Measurements from ENCODE around the gene CDK18. TPM values are rescaled to one million over a fixed set of nuclear protein-coding genes. Genes with fewer than 3 reads are reported as not detected.

The CDK18 gene
- total RNA-seq, 1 donor = 0.27 TPM

- no peak for DNase-seq (ENCODE audit: low read depth)
- no peak overlapping the region for H3K4me3 ChIP-seq (ENCODE audit: low read depth, low read length)
- TF ChIP-seq CTCF (IDR thresholded peaks at IDR 0.05; ENCODE audit: insufficient read depth, low read length) = no peak
Measured at GRCh38 chr1:205502992-205503391, 1.5 kb upstream of the CDK18 start.

- H3K4me3 ChIP-seq (ENCODE audit: low read depth, low read length) = peak overlapping the region; percentile 55
- TF ChIP-seq CTCF (IDR thresholded peaks at IDR 0.05; ENCODE audit: insufficient read depth, low read length) = no peak
- no peak for DNase-seq (ENCODE audit: low read depth)
Measured at GRCh38 chr1:205505076-205505729, 734 bp downstream of the CDK18 start.

GRCh38 chr1:205505791-205506190 is 1.3 kb downstream of the CDK18 start:
- H3K4me3 ChIP-seq (ENCODE audit: low read depth, low read length) = no peak overlapping the region
- no peak for TF ChIP-seq CTCF (IDR thresholded peaks at IDR 0.05; ENCODE audit: insufficient read depth, low read length)
- DNase-seq (ENCODE audit: low read depth) = no peak

GRCh38 chr1:205506409-205507200 is 2.1 kb downstream of the CDK18 start:
- no peak overlapping the region for H3K4me3 ChIP-seq (ENCODE audit: low read depth, low read length)
- no peak for DNase-seq (ENCODE audit: low read depth)
- no peak for TF ChIP-seq CTCF (IDR thresholded peaks at IDR 0.05; ENCODE audit: insufficient read depth, low read length)

GRCh38 chr1:205508227-205508714 is 3.8 kb downstream of the CDK18 start:
- H3K4me3 ChIP-seq (ENCODE audit: low read depth, low read length) = no peak overlapping the region
- DNase-seq (ENCODE audit: low read depth) = no peak
- TF ChIP-seq CTCF (IDR thresholded peaks at IDR 0.05; ENCODE audit: insufficient read depth, low read length) = no peak

GRCh38 chr1:205510308-205510950 is 6.0 kb downstream of the CDK18 start:
- DNase-seq (ENCODE audit: low read depth) = no peak
- no peak overlapping the region for H3K4me3 ChIP-seq (ENCODE audit: low read depth, low read length)

More at GRCh38 chr1:205510308-205510950, 6.0 kb downstream of the CDK18 start:
- TF ChIP-seq CTCF (IDR thresholded peaks at IDR 0.05; ENCODE audit: insufficient read depth, low read length) = no peak

Data from fibroblast of the aortic adventitia (primary cell).